Measurements from ENCODE around the gene KCNH5. TPM values are rescaled to one million over a fixed set of nuclear protein-coding genes. Genes with fewer than 3 reads are reported as not detected.
"Not testable (repeated sequence)": the region's sequence is repeated elsewhere in the genome, so short reads cannot be mapped to it uniquely, and the experiment has no call there.

KCNH5 gene
- total RNA-seq, 2 donors from 2014 or later, result not detected

DNA sequence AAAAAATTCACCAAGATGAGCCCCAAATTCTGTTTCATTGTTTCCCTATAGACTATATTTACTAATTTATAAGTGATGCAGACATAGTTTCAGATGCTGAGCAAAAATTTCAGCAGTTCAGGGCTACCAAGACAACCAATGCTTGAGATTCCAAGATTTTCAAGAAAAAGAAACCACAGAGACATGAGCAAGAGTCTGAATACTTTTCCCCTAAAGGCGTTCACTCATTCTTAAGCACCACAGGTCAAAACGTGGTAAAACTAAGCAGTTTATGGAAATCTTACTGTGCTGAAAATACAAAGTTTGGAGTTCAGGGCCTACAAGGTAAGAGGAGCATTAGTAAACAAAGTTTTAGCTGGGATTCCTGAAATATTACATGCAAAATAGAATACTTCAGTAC lies 221.2 kb downstream of the KCNH5 start:
- no peaks in the 10 kb centered on the region for H3K36me3 Mint-ChIP-seq (ENCODE audit: insufficient read depth in 2 of 2)
- no peak overlapping the region for H3K4me3 Mint-ChIP-seq
- H3K27ac Mint-ChIP-seq, result no peak overlapping the region
- no peak for DNase-seq
- H3K9me3 Mint-ChIP-seq, result peaks cover 4 to 9% of the 10 kb centered on the region in 2 donors
- no peaks in the 10 kb centered on the region for H3K27me3 Mint-ChIP-seq (ENCODE audit: low read depth)
- ATAC-seq (replicated peaks in 1 of 2), result no peak
- H3K4me1 Mint-ChIP-seq (ENCODE audit: low read depth), result no peaks in the 10 kb centered on the region

DNA sequence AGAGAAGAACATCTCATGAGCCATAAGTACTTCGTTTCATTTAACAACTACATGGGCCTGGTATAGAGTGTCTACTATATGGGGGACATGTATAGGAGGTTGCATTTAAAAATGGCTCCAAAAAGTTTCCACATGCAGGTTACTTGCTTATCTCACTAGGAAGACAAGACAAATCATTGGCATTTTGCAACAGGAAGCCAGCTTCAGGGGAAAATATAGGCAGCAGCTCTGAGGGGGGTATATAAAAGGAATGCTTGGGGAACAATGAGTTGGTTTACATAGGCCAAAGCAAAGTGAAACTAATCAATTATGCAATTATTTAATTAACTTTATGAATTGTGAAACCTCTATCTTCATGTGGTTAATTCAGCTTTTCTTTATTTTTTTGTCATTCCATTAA lies 225.3 kb downstream of the KCNH5 start:
- no peak overlapping the region for H3K4me3 Mint-ChIP-seq
- H3K9me3 Mint-ChIP-seq, result peaks cover 3 to 9% of the 10 kb centered on the region in 2 donors
- no peak for ATAC-seq (replicated peaks in 1 of 2)
- H3K27ac Mint-ChIP-seq, result no peak overlapping the region
- DNase-seq, result no peak
- no peaks in the 10 kb centered on the region for H3K36me3 Mint-ChIP-seq (ENCODE audit: insufficient read depth in 2 of 2)
- no peaks in the 10 kb centered on the region for H3K4me1 Mint-ChIP-seq (ENCODE audit: low read depth)
- H3K27me3 Mint-ChIP-seq (ENCODE audit: low read depth), result no peaks in the 10 kb centered on the region

GRCh38 chr14:62807636-62808035 lies 237.6 kb downstream of the KCNH5 start:
- Mint-ChIP-seq H3K27me3 (ENCODE audit: low read depth) (no peaks in the 10 kb centered on the region), H3K4me3 (no peak overlapping the region), H3K4me1 (ENCODE audit: low read depth) (no peaks in the 10 kb centered on the region), H3K36me3 (ENCODE audit: insufficient read depth in 2 of 2) (no peaks in the 10 kb centered on the region), H3K9me3 (peaks cover 0 to 2% of the 10 kb centered on the region in 2 donors), H3K27ac (no peak overlapping the region)
- ATAC-seq (replicated peaks in 1 of 2), result no peak
- DNase-seq, result no peak

- Mint-ChIP-seq H3K27me3 (ENCODE audit: low read depth) (no peaks in the 10 kb centered on the region), H3K4me1 (ENCODE audit: low read depth) (no peaks in the 10 kb centered on the region)
These were observed 244.7 kb downstream of the KCNH5 start for GRCh38 chr14:62800577-62800976.

GRCh38 chr14:62796431-62796830 lies 248.8 kb downstream of the KCNH5 start:
- no peak for DNase-seq
- no peak overlapping the region for H3K4me3 Mint-ChIP-seq
- H3K36me3 Mint-ChIP-seq (ENCODE audit: insufficient read depth in 2 of 2), result no peaks in the 10 kb centered on the region
- no peaks in the 10 kb centered on the region for H3K27me3 Mint-ChIP-seq (ENCODE audit: low read depth)
- ATAC-seq (replicated peaks in 1 of 2), result no peak
- H3K27ac Mint-ChIP-seq, result no peak overlapping the region
- no peaks in the 10 kb centered on the region for H3K4me1 Mint-ChIP-seq (ENCODE audit: low read depth)
- H3K9me3 Mint-ChIP-seq, result peaks cover 0 to 2% of the 10 kb centered on the region in 2 donors

More at GRCh38 chr14:62800577-62800976, 244.7 kb downstream of the KCNH5 start:
- no peak for ATAC-seq (replicated peaks in 1 of 2)
- no peak for DNase-seq
- Mint-ChIP-seq H3K36me3 (ENCODE audit: insufficient read depth in 2 of 2) (no peaks in the 10 kb centered on the region), H3K27ac (no peak overlapping the region), H3K9me3 (peaks cover 0 to under 1% of the 10 kb centered on the region in 2 donors), H3K4me3 (no peak overlapping the region)

DNA sequence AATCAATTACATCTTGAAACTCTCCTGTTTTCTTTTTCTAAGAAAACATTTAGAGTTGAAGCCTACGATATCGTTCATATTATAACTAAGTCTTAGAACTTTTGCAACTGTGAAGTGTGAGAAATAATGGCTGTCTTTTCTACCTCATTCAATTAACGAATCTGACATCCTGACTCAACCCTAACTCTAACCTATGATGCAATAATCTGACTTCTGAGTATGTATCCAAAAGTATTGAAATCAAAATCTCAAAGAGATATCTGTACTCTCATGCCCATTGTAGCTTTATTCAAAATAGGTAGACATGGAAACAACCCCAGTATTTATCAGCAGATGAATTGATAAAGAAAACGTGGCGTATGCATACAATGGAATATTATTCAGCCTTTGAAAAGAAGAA lies 252.7 kb downstream of the KCNH5 start:
- no peak overlapping the region for H3K4me3 Mint-ChIP-seq
- no peak overlapping the region for H3K27ac Mint-ChIP-seq
- no peaks in the 10 kb centered on the region for H3K4me1 Mint-ChIP-seq (ENCODE audit: low read depth)
- no peaks in the 10 kb centered on the region for H3K27me3 Mint-ChIP-seq (ENCODE audit: low read depth)
- DNase-seq (no peak), ATAC-seq (replicated peaks in 1 of 2) (no peak)
- peaks cover 2 to 5% of the 10 kb centered on the region in 2 donors for H3K9me3 Mint-ChIP-seq
- peaks cover 0 to 1% of the 10 kb centered on the region in 2 donors for H3K36me3 Mint-ChIP-seq (ENCODE audit: insufficient read depth in 2 of 2)

DNA sequence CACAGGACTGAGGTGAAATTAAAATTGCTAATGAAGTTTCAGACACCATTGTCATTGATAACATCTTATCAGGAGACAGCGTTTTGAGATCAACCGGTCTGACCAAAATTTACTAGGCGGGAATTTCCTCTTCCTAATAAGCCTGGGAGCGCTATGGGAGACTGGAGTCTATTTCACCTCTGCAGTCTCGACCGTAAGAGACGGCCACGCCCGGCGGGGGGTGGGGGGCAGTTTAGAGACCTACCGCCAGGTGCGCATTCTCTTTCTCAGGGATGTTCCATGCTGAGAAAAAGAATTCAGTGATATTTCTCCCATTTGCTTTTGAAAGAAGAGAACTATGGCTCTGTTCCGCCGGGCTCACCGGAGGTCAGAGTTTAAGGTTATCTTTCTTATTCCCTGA lies 263.9 kb downstream of the KCNH5 start:
- H3K9me3 Mint-ChIP-seq, result not testable (repeated sequence)

DNA sequence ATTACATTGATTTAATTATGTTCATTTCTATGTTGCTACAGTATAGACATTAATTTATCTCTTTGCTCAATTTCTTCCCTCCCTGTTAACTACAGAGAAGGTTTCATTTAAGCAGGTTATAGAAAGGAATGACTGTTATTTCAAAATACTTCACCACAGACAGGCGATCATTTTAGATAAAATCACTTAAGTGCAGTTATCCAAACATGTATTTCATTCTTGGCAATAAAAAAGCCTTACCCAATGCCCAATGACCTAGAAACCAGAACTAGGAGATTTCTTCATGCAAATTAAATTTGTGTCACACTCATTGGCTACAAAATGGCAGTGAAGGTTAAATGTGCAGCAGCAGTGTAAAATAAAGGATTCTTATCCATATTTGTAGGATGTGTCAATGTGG lies 266.4 kb downstream of the KCNH5 start:
- Mint-ChIP-seq H3K4me1 (ENCODE audit: low read depth) (no peaks in the 10 kb centered on the region), H3K27me3 (ENCODE audit: low read depth) (no peaks in the 10 kb centered on the region), H3K27ac (no peak overlapping the region), H3K4me3 (no peak overlapping the region), H3K9me3 (peaks cover 3 to 7% of the 10 kb centered on the region in 2 donors), H3K36me3 (ENCODE audit: insufficient read depth in 2 of 2) (peaks cover 0 to 5% of the 10 kb centered on the region in 2 donors)
- DNase-seq, result no peak
- ATAC-seq (replicated peaks in 1 of 2), result no peak

More for the DNA sequence above, 263.9 kb downstream of the KCNH5 start:
- H3K27me3 Mint-ChIP-seq (ENCODE audit: low read depth); DNase-seq; H3K4me3 Mint-ChIP-seq; H3K27ac Mint-ChIP-seq; H3K36me3 Mint-ChIP-seq (ENCODE audit: insufficient read depth in 2 of 2); ATAC-seq (replicated peaks in 1 of 2); H3K4me1 Mint-ChIP-seq (ENCODE audit: low read depth): not testable (repeated sequence)

- ATAC-seq (replicated peaks in 1 of 2), result no peak
- H3K36me3 Mint-ChIP-seq (ENCODE audit: insufficient read depth in 2 of 2), result peaks cover 0 to 4% of the 10 kb centered on the region in 2 donors
- no peaks in the 10 kb centered on the region for H3K4me1 Mint-ChIP-seq (ENCODE audit: low read depth)
- H3K9me3 Mint-ChIP-seq, result peaks cover 3 to 7% of the 10 kb centered on the region in 2 donors
- H3K27me3 Mint-ChIP-seq (ENCODE audit: low read depth), result no peaks in the 10 kb centered on the region
- H3K27ac Mint-ChIP-seq, result no peak overlapping the region
- no peak for DNase-seq
- no peak overlapping the region for H3K4me3 Mint-ChIP-seq
These were observed 266.9 kb downstream of the KCNH5 start for GRCh38 chr14:62778310-62778709.

DNA sequence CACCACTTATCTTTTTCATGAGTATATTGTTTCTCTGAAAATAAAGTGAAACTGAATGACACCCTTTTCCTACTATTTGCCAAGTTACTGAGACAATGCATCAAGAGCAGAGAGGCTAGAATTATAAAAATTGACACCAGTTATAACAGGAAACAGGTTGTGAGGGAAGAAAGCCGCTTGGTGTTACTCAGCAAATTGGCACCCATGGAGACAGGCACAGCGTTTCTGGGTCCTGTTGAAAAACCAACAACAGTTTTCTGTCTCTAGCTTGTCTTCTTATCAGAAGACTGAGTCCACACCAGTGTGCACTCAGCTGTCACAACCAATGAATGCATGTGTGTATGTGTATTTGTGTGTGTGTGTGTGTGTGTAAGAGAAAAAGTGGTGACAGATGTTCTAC lies 267.7 kb downstream of the KCNH5 start:
- H3K36me3 Mint-ChIP-seq (ENCODE audit: insufficient read depth in 2 of 2), result peaks cover 0 to 3% of the 10 kb centered on the region in 2 donors
- no peak for DNase-seq
- H3K4me3 Mint-ChIP-seq, result no peak overlapping the region
- H3K4me1 Mint-ChIP-seq (ENCODE audit: low read depth), result no peaks in the 10 kb centered on the region
- H3K27me3 Mint-ChIP-seq (ENCODE audit: low read depth), result no peaks in the 10 kb centered on the region
- H3K27ac Mint-ChIP-seq, result no peak overlapping the region
- peaks cover 3 to 7% of the 10 kb centered on the region in 2 donors for H3K9me3 Mint-ChIP-seq
- ATAC-seq (replicated peaks in 1 of 2), result no peak

GRCh38 chr14:62776300-62776699 lies 269.0 kb downstream of the KCNH5 start:
- no peaks in the 10 kb centered on the region for H3K4me1 Mint-ChIP-seq (ENCODE audit: low read depth)
- no peak overlapping the region for H3K27ac Mint-ChIP-seq
- no peak overlapping the region for H3K4me3 Mint-ChIP-seq
- no peaks in the 10 kb centered on the region for H3K36me3 Mint-ChIP-seq (ENCODE audit: insufficient read depth in 2 of 2)
- ATAC-seq (replicated peaks in 1 of 2) (no peak), DNase-seq (no peak)
- H3K27me3 Mint-ChIP-seq (ENCODE audit: low read depth), result no peaks in the 10 kb centered on the region
- H3K9me3 Mint-ChIP-seq, result peaks cover 0 to 3% of the 10 kb centered on the region in 2 donors

DNA sequence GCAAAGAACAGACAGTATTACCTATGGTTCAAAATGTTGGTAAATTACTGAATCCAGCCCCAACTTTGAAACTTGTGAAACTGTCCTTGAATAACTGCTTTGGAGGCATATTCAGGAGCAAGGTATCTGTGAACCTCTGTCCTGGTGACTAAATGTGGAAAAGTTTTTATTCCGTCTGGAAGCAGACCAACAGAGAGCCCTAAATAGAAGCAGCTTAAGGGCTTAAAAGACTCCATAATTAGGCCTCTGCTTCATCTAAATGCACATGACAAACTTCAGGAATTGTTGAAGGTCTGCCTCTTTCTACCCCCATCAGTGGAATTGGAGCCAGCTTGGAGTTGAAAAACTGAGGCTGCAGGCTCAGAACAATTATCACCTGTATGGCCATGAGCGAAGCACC lies 276.5 kb downstream of the KCNH5 start:
- ATAC-seq (replicated peaks in 1 of 2) (no peak), DNase-seq (no peak)
- no peaks in the 10 kb centered on the region for H3K27me3 Mint-ChIP-seq (ENCODE audit: low read depth)
- H3K4me1 Mint-ChIP-seq (ENCODE audit: low read depth), result no peaks in the 10 kb centered on the region
- no peak overlapping the region for H3K27ac Mint-ChIP-seq
- no peaks in the 10 kb centered on the region for H3K9me3 Mint-ChIP-seq
- no peaks in the 10 kb centered on the region for H3K36me3 Mint-ChIP-seq (ENCODE audit: insufficient read depth in 2 of 2)
- no peak overlapping the region for H3K4me3 Mint-ChIP-seq

- Mint-ChIP-seq H3K4me3 (no peak overlapping the region), H3K4me1 (ENCODE audit: low read depth) (no peaks in the 10 kb centered on the region), H3K9me3 (peaks cover 0 to 4% of the 10 kb centered on the region in 2 donors), H3K36me3 (ENCODE audit: insufficient read depth in 2 of 2) (no peaks in the 10 kb centered on the region), H3K27me3 (ENCODE audit: low read depth) (no peaks in the 10 kb centered on the region), H3K27ac (no peak overlapping the region)
- DNase-seq (no peak), ATAC-seq (replicated peaks in 1 of 2) (no peak)
These were observed 281.3 kb downstream of the KCNH5 start for GRCh38 chr14:62763951-62764350.

DNA sequence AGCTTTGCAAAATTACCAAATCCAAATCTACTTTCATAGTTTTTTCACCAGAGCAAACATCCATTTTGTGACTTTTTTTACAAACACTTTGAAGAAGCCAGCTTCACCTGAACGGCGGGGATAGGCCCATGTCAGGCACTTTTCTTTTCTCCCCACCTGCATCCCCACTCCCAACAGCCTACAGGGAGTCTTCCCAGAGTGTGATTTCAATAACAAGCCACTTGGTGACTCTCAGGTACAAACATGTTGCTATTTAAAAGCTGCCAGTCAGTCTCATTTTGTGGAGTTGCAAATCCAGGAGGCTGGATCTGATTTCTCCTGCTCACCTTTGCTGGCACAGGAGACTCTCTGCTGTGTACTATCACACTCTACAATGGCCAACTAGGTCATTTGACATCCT lies 285.5 kb downstream of the KCNH5 start:
- DNase-seq (no peak), ATAC-seq (replicated peaks in 1 of 2) (no peak)
- no peaks in the 10 kb centered on the region for H3K36me3 Mint-ChIP-seq (ENCODE audit: insufficient read depth in 2 of 2)
- H3K4me3 Mint-ChIP-seq, result no peak overlapping the region
- H3K27me3 Mint-ChIP-seq (ENCODE audit: low read depth), result no peaks in the 10 kb centered on the region
- peak overlapping the region; percentile 21 for H3K27ac Mint-ChIP-seq
- H3K9me3 Mint-ChIP-seq, result peaks cover 4 to 15% of the 10 kb centered on the region in 2 donors
- no peaks in the 10 kb centered on the region for H3K4me1 Mint-ChIP-seq (ENCODE audit: low read depth)

Data from activated T-cell treated with anti-CD3 and anti-CD28 coated beads, Interleukin-2, amount 50 U/mL, for 72 hours (primary cell).